Measurements from ENCODE around the gene FAM241B. TPM values are rescaled to one million over a fixed set of nuclear protein-coding genes. Genes with fewer than 3 reads are reported as not detected.

FAM241B gene
- polyA plus RNA-seq, 1 donor: 0.39 TPM

- DNase-seq (ENCODE audit: low read depth): no peak
Observed at GRCh38 chr10:69649786-69650550, 19.9 kb downstream of the FAM241B start.

GRCh38 chr10:69650589-69651261 lies 20.7 kb downstream of the FAM241B start:
- no peak for DNase-seq (ENCODE audit: low read depth)

- no peak for DNase-seq (ENCODE audit: low read depth)
Observed at GRCh38 chr10:69651362-69651761, 21.3 kb downstream of the FAM241B start.

GRCh38 chr10:69652111-69652856 lies 22.2 kb downstream of the FAM241B start:
- no peak for DNase-seq (ENCODE audit: low read depth)

GRCh38 chr10:69652857-69653199 lies 22.8 kb downstream of the FAM241B start:
- no peak for DNase-seq (ENCODE audit: low read depth)

- DNase-seq (ENCODE audit: low read depth): no peak
Observed at GRCh38 chr10:69653561-69653960, 23.5 kb downstream of the FAM241B start.

- no peak for DNase-seq (ENCODE audit: low read depth)
Observed at GRCh38 chr10:69655124-69655867, 25.2 kb downstream of the FAM241B start.

- no peak for DNase-seq (ENCODE audit: low read depth)
Observed at GRCh38 chr10:69655868-69656555, 26.0 kb downstream of the FAM241B start.

- DNase-seq (ENCODE audit: low read depth): no peak
Observed at GRCh38 chr10:69656742-69657269, 26.8 kb downstream of the FAM241B start.

- no peak for DNase-seq (ENCODE audit: low read depth)
Observed at GRCh38 chr10:69657430-69657829, 27.4 kb downstream of the FAM241B start.

GRCh38 chr10:69657866-69658265 lies 27.8 kb downstream of the FAM241B start:
- DNase-seq (ENCODE audit: low read depth): no peak

- no peak for DNase-seq (ENCODE audit: low read depth)
Observed at GRCh38 chr10:69659241-69660038, 29.4 kb downstream of the FAM241B start.

GRCh38 chr10:69660296-69660695 lies 30.2 kb downstream of the FAM241B start:
- DNase-seq (ENCODE audit: low read depth): no peak

GRCh38 chr10:69661414-69662172 lies 31.5 kb downstream of the FAM241B start:
- DNase-seq (ENCODE audit: low read depth): no peak

GRCh38 chr10:69662173-69662877 lies 32.3 kb downstream of the FAM241B start:
- no peak for DNase-seq (ENCODE audit: low read depth)

GRCh38 chr10:69662901-69663300 lies 32.9 kb downstream of the FAM241B start:
- DNase-seq (ENCODE audit: low read depth): no peak

- no peak for DNase-seq (ENCODE audit: low read depth)
Observed at GRCh38 chr10:69663369-69663947, 33.4 kb downstream of the FAM241B start.
